GM20000 (cell line): ENCODE results near the gene UBR2.

Source experiments
- DNase-seq: peaks from one replicate; pipeline ENCODE4 v3.0.0; 2012; ENCODE audit warnings: low spot score
- TF ChIP-seq, protein P1 (sequence below): IDR thresholded peaks from 2 replicates; pipeline ENCODE4 v1.5.1; 2012; ENCODE audit warnings: mild to moderate bottlenecking, control low read depth; ENCODE audit errors: extremely low read depth, missing control alignments

UBR2 gene

GRCh38 chr6:42715871-42716270 is 152.0 kb downstream of the UBR2 start:
- no peak for DNase-seq
- TF ChIP-seq, protein P1, sequence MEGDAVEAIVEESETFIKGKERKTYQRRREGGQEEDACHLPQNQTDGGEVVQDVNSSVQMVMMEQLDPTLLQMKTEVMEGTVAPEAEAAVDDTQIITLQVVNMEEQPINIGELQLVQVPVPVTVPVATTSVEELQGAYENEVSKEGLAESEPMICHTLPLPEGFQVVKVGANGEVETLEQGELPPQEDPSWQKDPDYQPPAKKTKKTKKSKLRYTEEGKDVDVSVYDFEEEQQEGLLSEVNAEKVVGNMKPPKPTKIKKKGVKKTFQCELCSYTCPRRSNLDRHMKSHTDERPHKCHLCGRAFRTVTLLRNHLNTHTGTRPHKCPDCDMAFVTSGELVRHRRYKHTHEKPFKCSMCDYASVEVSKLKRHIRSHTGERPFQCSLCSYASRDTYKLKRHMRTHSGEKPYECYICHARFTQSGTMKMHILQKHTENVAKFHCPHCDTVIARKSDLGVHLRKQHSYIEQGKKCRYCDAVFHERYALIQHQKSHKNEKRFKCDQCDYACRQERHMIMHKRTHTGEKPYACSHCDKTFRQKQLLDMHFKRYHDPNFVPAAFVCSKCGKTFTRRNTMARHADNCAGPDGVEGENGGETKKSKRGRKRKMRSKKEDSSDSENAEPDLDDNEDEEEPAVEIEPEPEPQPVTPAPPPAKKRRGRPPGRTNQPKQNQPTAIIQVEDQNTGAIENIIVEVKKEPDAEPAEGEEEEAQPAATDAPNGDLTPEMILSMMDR, result no peak

DNA sequence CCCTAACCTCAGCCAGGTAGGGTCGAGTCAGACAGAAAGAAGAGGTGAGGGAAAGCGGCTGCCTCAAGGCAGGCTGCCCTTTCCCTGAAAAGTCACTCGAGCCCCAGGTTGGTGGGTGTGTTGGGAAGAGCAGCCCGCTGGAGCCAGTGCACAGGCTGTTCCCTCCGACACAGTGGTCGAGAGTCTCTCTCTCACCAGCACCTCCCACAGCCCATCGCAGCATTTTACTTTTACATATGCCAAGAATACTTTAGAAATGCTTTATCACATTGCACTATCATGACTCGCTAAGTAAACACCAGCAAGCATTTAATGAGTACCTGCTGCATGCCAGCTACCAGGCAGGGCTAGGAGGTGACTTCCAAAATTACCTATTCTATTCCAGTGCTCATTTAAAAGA is 156.9 kb downstream of the UBR2 start:
- DNase-seq, result no peak

GRCh38 chr6:42722497-42722896 is 158.7 kb downstream of the UBR2 start, which contains the start of gene PRPH2:
Gene PRPH2 (minus strand): TSS chr6:42722597. CDS start chr6:42722334, 263 bp downstream.
- TF ChIP-seq, protein P1, result no peak
- DNase-seq, result no peak

More for the DNA sequence above, 156.9 kb downstream of the UBR2 start:
- TF ChIP-seq, protein P1, result no peak

DNA sequence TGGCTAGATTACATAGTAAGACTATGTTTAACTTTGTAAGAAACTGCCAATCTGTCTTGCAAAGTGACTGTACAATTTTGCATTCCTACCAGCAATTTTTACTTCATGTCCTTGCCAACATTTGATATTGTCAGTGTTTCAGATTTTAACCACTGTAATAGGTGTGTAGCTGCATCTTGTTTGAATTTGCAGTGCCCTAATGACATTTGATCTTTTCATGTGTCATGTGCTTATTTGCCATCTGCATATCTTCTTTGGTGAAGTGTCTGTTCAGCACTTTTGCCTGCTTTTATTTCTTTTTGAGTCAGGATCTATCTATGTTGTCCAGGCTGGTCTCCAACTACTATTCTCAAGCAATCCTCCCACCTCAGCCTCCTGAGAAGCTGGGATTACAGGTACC is 161.0 kb downstream of the UBR2 start:
- TF ChIP-seq, protein P1, result no peak
- DNase-seq, result no peak

- no peak for DNase-seq
- TF ChIP-seq, protein P1, result no peak
These were observed 162.2 kb downstream of the UBR2 start for GRCh38 chr6:42726026-42726425.

DNA sequence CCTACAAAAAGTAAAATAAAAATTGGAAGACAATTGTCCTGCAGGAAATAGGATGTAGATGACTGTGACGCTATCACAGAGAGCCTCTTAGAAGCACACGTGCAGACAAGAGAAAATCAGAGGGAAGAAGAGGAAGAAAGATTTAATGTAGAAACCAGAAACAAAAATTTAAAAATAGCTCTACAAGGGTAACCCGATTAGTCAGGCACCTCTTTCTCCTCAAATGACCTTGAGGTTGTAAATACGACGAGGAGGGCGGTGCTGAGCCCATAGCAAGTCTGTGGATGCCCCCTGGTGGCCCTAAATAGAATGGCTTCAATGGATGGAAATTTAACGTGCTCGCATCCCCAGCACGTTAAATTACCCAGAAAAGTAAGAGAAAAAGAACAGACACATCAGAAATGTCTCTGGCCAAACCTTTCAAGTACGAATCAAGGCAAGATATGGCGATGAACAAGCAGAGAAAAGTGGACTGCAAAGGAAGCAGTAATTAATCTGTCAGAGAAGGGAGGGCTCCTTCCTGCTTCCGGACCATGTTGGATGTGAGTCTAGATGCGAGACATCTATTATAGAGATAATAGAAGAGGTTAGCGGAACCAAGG is 162.8 kb downstream of the UBR2 start:
- TF ChIP-seq, protein P1, result peak; percentile 58
- DNase-seq, result peak; percentile 88

DNA sequence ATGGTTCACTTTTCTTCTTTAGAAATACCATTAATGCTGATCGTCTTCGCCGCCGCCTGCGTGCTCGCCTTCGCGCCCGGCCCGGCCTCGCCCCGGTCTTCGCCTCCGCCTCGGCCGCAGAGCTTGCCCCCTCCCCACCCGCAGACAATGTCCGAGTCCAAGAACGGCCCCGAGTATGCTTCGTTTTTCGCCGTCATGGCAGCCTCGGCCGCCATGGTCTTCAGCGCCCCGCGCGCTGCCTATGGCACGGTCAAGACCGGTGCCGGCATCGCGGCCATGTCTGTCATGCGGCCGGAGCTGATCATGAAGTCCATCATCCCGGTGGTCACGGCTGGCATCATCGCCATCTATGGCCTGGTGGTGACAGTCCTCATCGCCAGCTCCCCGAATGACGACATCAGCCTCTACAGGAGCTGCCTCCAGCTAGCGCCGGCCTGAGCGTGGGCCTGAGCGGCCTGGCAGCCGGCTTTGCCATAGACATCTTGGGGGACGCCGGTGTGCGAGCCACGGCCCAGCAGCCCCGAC is 163.3 kb downstream of the UBR2 start:
- TF ChIP-seq, protein P1, result no peak
- DNase-seq, result peak; percentile 26
